Dendritic cell treated with granulocyte-macrophage colony-stimulating factor and Interleukin-4, amounts not matched to agents 40 ng/mL and 50 ng/mL, for 4 days (primary cell): ENCODE measurements around the gene PPP1R9A.

ENCODE experiments used
- H3K27ac Mint-ChIP-seq: one replicate; pipeline ENCODE4 v1.8.0; 2022; ENCODE audit warnings: mild to moderate bottlenecking, mixed read lengths
- H3K27me3 Mint-ChIP-seq: one replicate; pipeline ENCODE4 v1.8.0; 2022; ENCODE audit warnings: mild to moderate bottlenecking, mixed read lengths
- H3K36me3 Mint-ChIP-seq: one replicate; pipeline ENCODE4 v1.8.0; 2022; ENCODE audit warnings: low read depth, mixed read lengths
- H3K4me1 Mint-ChIP-seq: one replicate; pipeline ENCODE4 v1.8.0; 2022; ENCODE audit warnings: low read depth, mixed read lengths
- H3K4me3 Mint-ChIP-seq: one replicate; pipeline ENCODE4 v1.8.0; 2022; ENCODE audit warnings: mild to moderate bottlenecking, moderate library complexity, mixed read lengths
- H3K9me3 Mint-ChIP-seq: one replicate; pipeline ENCODE4 v1.8.0; 2022; ENCODE audit warnings: mixed read lengths
- intact Hi-C: fragments of 100-400 bp; cut with micrococcal nuclease; formaldehyde crosslinking; loops from one replicate; pipeline ENCODE4 v1.15.0; 2022

PPP1R9A gene

GRCh38 chr7:95213809-95214492 lies 306.6 kb downstream of the PPP1R9A start:
- Mint-ChIP-seq H3K9me3 (peaks cover 24% of the 10 kb centered on the region), H3K36me3 (no peaks in the 10 kb centered on the region), H3K4me1 (no peaks in the 10 kb centered on the region), H3K27ac (no peak overlapping the region), H3K27me3 (no peaks in the 10 kb centered on the region), H3K4me3 (no peak overlapping the region)
- intact Hi-C loops, result no loop called here

GRCh38 chr7:95219721-95220120 lies 312.3 kb downstream of the PPP1R9A start:
- intact Hi-C loops, result no loop called here
- H3K27ac Mint-ChIP-seq, result no peak overlapping the region
- H3K9me3 Mint-ChIP-seq, result peaks cover 10% of the 10 kb centered on the region
- H3K4me3 Mint-ChIP-seq, result no peak overlapping the region
- no peaks in the 10 kb centered on the region for H3K4me1 Mint-ChIP-seq
- H3K36me3 Mint-ChIP-seq, result no peaks in the 10 kb centered on the region
- no peaks in the 10 kb centered on the region for H3K27me3 Mint-ChIP-seq

- Mint-ChIP-seq H3K9me3 (peaks cover 10% of the 10 kb centered on the region), H3K27ac (no peak overlapping the region), H3K4me3 (no peak overlapping the region), H3K36me3 (no peaks in the 10 kb centered on the region), H3K27me3 (no peaks in the 10 kb centered on the region), H3K4me1 (no peaks in the 10 kb centered on the region)
- intact Hi-C loops, result no loop called here
Measured at GRCh38 chr7:95220328-95220727, 312.9 kb downstream of the PPP1R9A start.

- Mint-ChIP-seq H3K4me3 (no peak overlapping the region), H3K27me3 (no peaks in the 10 kb centered on the region), H3K9me3 (peaks cover 12% of the 10 kb centered on the region), H3K36me3 (no peaks in the 10 kb centered on the region), H3K27ac (no peak overlapping the region), H3K4me1 (no peaks in the 10 kb centered on the region)
- intact Hi-C loops, result no loop called here
Measured at GRCh38 chr7:95225301-95225700, 317.9 kb downstream of the PPP1R9A start.

- Mint-ChIP-seq H3K4me3 (no peak overlapping the region), H3K27me3 (no peaks in the 10 kb centered on the region), H3K4me1 (no peaks in the 10 kb centered on the region), H3K9me3 (peaks cover 23% of the 10 kb centered on the region), H3K27ac (no peak overlapping the region), H3K36me3 (no peaks in the 10 kb centered on the region)
- intact Hi-C loops, result no loop called here
Measured at GRCh38 chr7:95229301-95229700, 321.9 kb downstream of the PPP1R9A start.

GRCh38 chr7:95238252-95238943 lies 331.0 kb downstream of the PPP1R9A start:
- no peak overlapping the region for H3K27ac Mint-ChIP-seq
- no peaks in the 10 kb centered on the region for H3K4me1 Mint-ChIP-seq
- H3K9me3 Mint-ChIP-seq, result no peaks in the 10 kb centered on the region
- H3K27me3 Mint-ChIP-seq, result no peaks in the 10 kb centered on the region
- intact Hi-C loops, result no loop called here
- no peak overlapping the region for H3K4me3 Mint-ChIP-seq
- no peaks in the 10 kb centered on the region for H3K36me3 Mint-ChIP-seq

- intact Hi-C loops, result loop anchor here (10.0 kb wide), 1 partner anchor 234 kb away; no protein-coding TSS in a partner anchor
- Mint-ChIP-seq H3K27ac (no peak overlapping the region), H3K4me3 (no peak overlapping the region), H3K27me3 (no peaks in the 10 kb centered on the region), H3K9me3 (no peaks in the 10 kb centered on the region), H3K4me1 (no peaks in the 10 kb centered on the region), H3K36me3 (no peaks in the 10 kb centered on the region)
Measured at GRCh38 chr7:95240921-95241320, 333.5 kb downstream of the PPP1R9A start.

GRCh38 chr7:95242266-95242665 lies 334.9 kb downstream of the PPP1R9A start:
- no peak overlapping the region for H3K4me3 Mint-ChIP-seq

GRCh38 chr7:95244616-95245015 lies 337.2 kb downstream of the PPP1R9A start:
- intact Hi-C loops, result loop anchor here (10.0 kb wide), 1 partner anchor 230 kb away; no protein-coding TSS in a partner anchor
- Mint-ChIP-seq H3K9me3 (no peaks in the 10 kb centered on the region), H3K4me1 (no peaks in the 10 kb centered on the region), H3K36me3 (no peaks in the 10 kb centered on the region), H3K27ac (no peak overlapping the region), H3K4me3 (no peak overlapping the region), H3K27me3 (no peaks in the 10 kb centered on the region)

More at GRCh38 chr7:95242266-95242665, 334.9 kb downstream of the PPP1R9A start:
- Mint-ChIP-seq H3K36me3 (no peaks in the 10 kb centered on the region), H3K9me3 (no peaks in the 10 kb centered on the region), H3K27me3 (no peaks in the 10 kb centered on the region), H3K27ac (no peak overlapping the region), H3K4me1 (no peaks in the 10 kb centered on the region)
- intact Hi-C loops, result loop anchor here (10.0 kb wide), 1 partner anchor 233 kb away; no protein-coding TSS in a partner anchor

GRCh38 chr7:95245828-95246500 lies 338.6 kb downstream of the PPP1R9A start:
- H3K9me3 Mint-ChIP-seq, result no peaks in the 10 kb centered on the region
- H3K4me3 Mint-ChIP-seq, result no peak overlapping the region
- H3K36me3 Mint-ChIP-seq, result no peaks in the 10 kb centered on the region
- no peak overlapping the region for H3K27ac Mint-ChIP-seq
- H3K27me3 Mint-ChIP-seq, result no peaks in the 10 kb centered on the region
- no peaks in the 10 kb centered on the region for H3K4me1 Mint-ChIP-seq
- intact Hi-C loops, result loop anchor here (10.0 kb wide), 1 partner anchor 229 kb away; no protein-coding TSS in a partner anchor

- H3K4me1 Mint-ChIP-seq, result no peaks in the 10 kb centered on the region
- no peak overlapping the region for H3K4me3 Mint-ChIP-seq
- intact Hi-C loops, result loop anchor here (10.0 kb wide), 1 partner anchor 228 kb away; no protein-coding TSS in a partner anchor
- no peak overlapping the region for H3K27ac Mint-ChIP-seq
- no peaks in the 10 kb centered on the region for H3K27me3 Mint-ChIP-seq
- no peaks in the 10 kb centered on the region for H3K9me3 Mint-ChIP-seq
- no peaks in the 10 kb centered on the region for H3K36me3 Mint-ChIP-seq
Measured at GRCh38 chr7:95246831-95247370, 339.5 kb downstream of the PPP1R9A start.

- intact Hi-C loops, result no loop called here
- H3K9me3 Mint-ChIP-seq, result no peaks in the 10 kb centered on the region
- H3K4me3 Mint-ChIP-seq, result no peak overlapping the region
- no peaks in the 10 kb centered on the region for H3K27me3 Mint-ChIP-seq
- H3K36me3 Mint-ChIP-seq, result no peaks in the 10 kb centered on the region
- H3K27ac Mint-ChIP-seq, result no peak overlapping the region
- H3K4me1 Mint-ChIP-seq, result no peaks in the 10 kb centered on the region
Measured at GRCh38 chr7:95250571-95250970, 343.2 kb downstream of the PPP1R9A start.

GRCh38 chr7:95251966-95252365 lies 344.6 kb downstream of the PPP1R9A start:
- no peak overlapping the region for H3K4me3 Mint-ChIP-seq
- no peak overlapping the region for H3K27ac Mint-ChIP-seq
- H3K4me1 Mint-ChIP-seq, result no peaks in the 10 kb centered on the region
- no peaks in the 10 kb centered on the region for H3K9me3 Mint-ChIP-seq
- H3K27me3 Mint-ChIP-seq, result no peaks in the 10 kb centered on the region
- intact Hi-C loops, result no loop called here
- no peaks in the 10 kb centered on the region for H3K36me3 Mint-ChIP-seq

- no peak overlapping the region for H3K27ac Mint-ChIP-seq
- no peak overlapping the region for H3K4me3 Mint-ChIP-seq
- no peaks in the 10 kb centered on the region for H3K36me3 Mint-ChIP-seq
- intact Hi-C loops, result no loop called here
- H3K27me3 Mint-ChIP-seq, result no peaks in the 10 kb centered on the region
- H3K4me1 Mint-ChIP-seq, result no peaks in the 10 kb centered on the region
- H3K9me3 Mint-ChIP-seq, result no peaks in the 10 kb centered on the region
Measured at GRCh38 chr7:95253986-95254385, 346.6 kb downstream of the PPP1R9A start.
